ENCODE results near the gene CHRNA5. TPM values are rescaled to one million over a fixed set of nuclear protein-coding genes. Genes with fewer than 3 reads are reported as not detected.

Gene CHRNA5
- total RNA-seq, 1 donor from 2014 or later, result 1.8 TPM

GRCh38 chr15:78617516-78617915, 52.2 kb downstream of the CHRNA5 start:
- ATAC-seq (no peak), DNase-seq (ENCODE audit: low spot score) (peak; percentile 54)
- intact Hi-C loops (cut with DNase I), result loop anchor here (5.0 kb wide), 1 partner anchor 570 kb away; no protein-coding TSS in a partner anchor

GRCh38 chr15:78618064-78618463, 52.7 kb downstream of the CHRNA5 start:
- ATAC-seq, result no peak
- intact Hi-C loops (cut with DNase I), result loop anchor here (5.0 kb wide), 1 partner anchor 569 kb away; no protein-coding TSS in a partner anchor
- DNase-seq (ENCODE audit: low spot score), result no peak

- ATAC-seq, result peak; percentile 85
- intact Hi-C loops (cut with DNase I), result loop anchor here (5.0 kb wide), 1 partner anchor 569 kb away; no protein-coding TSS in a partner anchor
- peak; percentile 93 for DNase-seq (ENCODE audit: low spot score)
Measured at GRCh38 chr15:78618490-78618934, 53.2 kb downstream of the CHRNA5 start.

- intact Hi-C loops (cut with DNase I), result loop anchor here (5.0 kb wide), 1 partner anchor 568 kb away; no protein-coding TSS in a partner anchor
- ATAC-seq (no peak), DNase-seq (ENCODE audit: low spot score) (peak; percentile 51)
Measured at GRCh38 chr15:78619022-78619950, 54.0 kb downstream of the CHRNA5 start.

- ATAC-seq (no peak), DNase-seq (ENCODE audit: low spot score) (peak; percentile 52)
- intact Hi-C loops (cut with DNase I), result no loop called here
Measured at GRCh38 chr15:78620021-78620526, 54.8 kb downstream of the CHRNA5 start.

- intact Hi-C loops (cut with DNase I), result no loop called here
- DNase-seq (ENCODE audit: low spot score) (no peak), ATAC-seq (no peak)
Measured at GRCh38 chr15:78620527-78621421, 55.5 kb downstream of the CHRNA5 start, which contains the start of gene CHRNA3. Gene CHRNA3, minus strand, starts transcription at chr15:78620996. Its CDS starts 202 bp downstream, at chr15:78620794.

GRCh38 chr15:78621810-78622402, 56.6 kb downstream of the CHRNA5 start:
- no peak for DNase-seq (ENCODE audit: low spot score)
- intact Hi-C loops (cut with DNase I), result no loop called here
- ATAC-seq, result no peak

- DNase-seq (ENCODE audit: low spot score), result no peak
- intact Hi-C loops (cut with DNase I), result no loop called here
- no peak for ATAC-seq
Measured at GRCh38 chr15:78623786-78624497, 58.6 kb downstream of the CHRNA5 start.

- intact Hi-C loops (cut with DNase I), result no loop called here
- DNase-seq (ENCODE audit: low spot score) (no peak), ATAC-seq (no peak)
Measured at GRCh38 chr15:78624651-78625590, 59.6 kb downstream of the CHRNA5 start.

GRCh38 chr15:78625606-78626280, 60.4 kb downstream of the CHRNA5 start:
- intact Hi-C loops (cut with DNase I), result no loop called here
- no peak for DNase-seq (ENCODE audit: low spot score)
- no peak for ATAC-seq

- ATAC-seq (no peak), DNase-seq (ENCODE audit: low spot score) (no peak)
- intact Hi-C loops (cut with DNase I), result no loop called here
Measured at GRCh38 chr15:78626381-78626995, 61.2 kb downstream of the CHRNA5 start.

- intact Hi-C loops (cut with DNase I), result no loop called here
- DNase-seq (ENCODE audit: low spot score), result no peak
- no peak for ATAC-seq
Measured at GRCh38 chr15:78627348-78627747, 62.0 kb downstream of the CHRNA5 start.

- intact Hi-C loops (cut with DNase I), result no loop called here
- no peak for DNase-seq (ENCODE audit: low spot score)
- no peak for ATAC-seq
Measured at GRCh38 chr15:78628227-78628626, 62.9 kb downstream of the CHRNA5 start.

GRCh38 chr15:78629031-78629715, 63.9 kb downstream of the CHRNA5 start:
- DNase-seq (ENCODE audit: low spot score) (peak; percentile 40), ATAC-seq (no peak)
- intact Hi-C loops (cut with DNase I), result no loop called here

- ATAC-seq (no peak), DNase-seq (ENCODE audit: low spot score) (peak; percentile 44)
- intact Hi-C loops (cut with DNase I), result no loop called here
Measured at GRCh38 chr15:78629716-78630065, 64.4 kb downstream of the CHRNA5 start.

Data from sciatic nerve (tissue), 2 donors.